MG63 (cell line): ENCODE measurements around the gene CELF6. TPM values are rescaled to one million over a fixed set of nuclear protein-coding genes. Genes with fewer than 3 reads are reported as not detected.

Source experiments
- DNase-seq: peaks from one replicate; pipeline ENCODE4 v3.0.0-alpha.2; 2020
- H3K27me3 ChIP-seq: fragments of 250-450 bp; sonication (Bioruptor Pico); 2 replicates; pipeline ENCODE4 v1.5.1; 2020; ENCODE audit warnings: mild to moderate bottlenecking, moderate library complexity
- H3K36me3 ChIP-seq: fragments of 250-450 bp; sonication (Bioruptor Pico); 2 replicates; pipeline ENCODE4 v1.5.1; 2020; ENCODE audit warnings: mild to moderate bottlenecking, moderate library complexity
- H3K4me3 ChIP-seq: fragments of 250-450 bp; sonication (Bioruptor Pico); 2 replicates; pipeline ENCODE4 v1.5.1; 2020; ENCODE audit warnings: mild to moderate bottlenecking, moderate library complexity
- H3K9me3 ChIP-seq: fragments of 250-450 bp; sonication (Bioruptor Pico); 2 replicates; pipeline ENCODE4 v1.5.1; 2020; ENCODE audit warnings: mild to moderate bottlenecking, moderate library complexity
- total RNA-seq: library from RNA; depleted of rRNA; stranded (reverse); fragments of >200 nt; shearing (Covaris generic); gene quantifications from 2 replicates; pipeline ENCODE4 v1.2.3, GENCODE V29; 2014; ENCODE audit warnings: low replicate concordance; rRNA removed

CELF6 gene
- 1.1 TPM in 1 of 2 replicates, not detected in the other for total RNA-seq

GRCh38 chr15:72319985-72320671 is at the start of gene CELF6:
Gene CELF6, minus strand, starts transcription at chr15:72320157. Its CDS starts 283 bp downstream, at chr15:72319874.
- Histone ChIP-seq H3K27me3 (peaks cover 5% of the 10 kb centered on the region; the same call in 1 of the 2 replicates), H3K9me3 (peaks cover 13% of the 10 kb centered on the region), H3K4me3 (peak within 1 kb of the TSS; percentile 47), H3K36me3 (no peaks in the 10 kb centered on the region)
- DNase-seq: peak; percentile 82

- H3K36me3 ChIP-seq: peaks cover 3% of the 10 kb centered on the region
- H3K9me3 ChIP-seq: no peaks in the 10 kb centered on the region
- no peak overlapping the region for H3K4me3 ChIP-seq
- no peaks in the 10 kb centered on the region for H3K27me3 ChIP-seq
- no peak for DNase-seq
Observed at GRCh38 chr15:72368899-72369298, 48.9 kb upstream of the CELF6 start.

GRCh38 chr15:72368325-72368724 is 48.4 kb upstream of the CELF6 start:
- Histone ChIP-seq H3K4me3 (no peak overlapping the region), H3K9me3 (no peaks in the 10 kb centered on the region), H3K36me3 (peaks cover 3% of the 10 kb centered on the region), H3K27me3 (no peaks in the 10 kb centered on the region)
- DNase-seq: no peak

GRCh38 chr15:72365844-72366243 is 45.9 kb upstream of the CELF6 start:
- H3K9me3 ChIP-seq: no peaks in the 10 kb centered on the region

GRCh38 chr15:72361176-72361575 is 41.2 kb upstream of the CELF6 start:
- no peak for DNase-seq

More at GRCh38 chr15:72365844-72366243, 45.9 kb upstream of the CELF6 start:
- no peak for DNase-seq
- peaks cover 3% of the 10 kb centered on the region for H3K36me3 ChIP-seq
- H3K4me3 ChIP-seq: no peak overlapping the region
- no peaks in the 10 kb centered on the region for H3K27me3 ChIP-seq

GRCh38 chr15:72358650-72359171 is 38.8 kb upstream of the CELF6 start:
- no peaks in the 10 kb centered on the region for H3K9me3 ChIP-seq
- DNase-seq: peak; percentile 90
- H3K27me3 ChIP-seq: no peaks in the 10 kb centered on the region
- no peak overlapping the region for H3K4me3 ChIP-seq
- H3K36me3 ChIP-seq: peaks cover 16% of the 10 kb centered on the region

More at GRCh38 chr15:72361176-72361575, 41.2 kb upstream of the CELF6 start:
- peaks cover 6% of the 10 kb centered on the region for H3K36me3 ChIP-seq
- H3K27me3 ChIP-seq: no peaks in the 10 kb centered on the region
- H3K9me3 ChIP-seq: no peaks in the 10 kb centered on the region
- H3K4me3 ChIP-seq: no peak overlapping the region

GRCh38 chr15:72358121-72358520 is 38.2 kb upstream of the CELF6 start:
- H3K36me3 ChIP-seq: peaks cover 21% of the 10 kb centered on the region
- DNase-seq: no peak
- no peak overlapping the region for H3K4me3 ChIP-seq

GRCh38 chr15:72354496-72354895 is 34.5 kb upstream of the CELF6 start:
- H3K27me3 ChIP-seq: no peaks in the 10 kb centered on the region
- H3K36me3 ChIP-seq: peaks cover 36% of the 10 kb centered on the region
- no peaks in the 10 kb centered on the region for H3K9me3 ChIP-seq
- DNase-seq: no peak
- no peak overlapping the region for H3K4me3 ChIP-seq

More at GRCh38 chr15:72358121-72358520, 38.2 kb upstream of the CELF6 start:
- Histone ChIP-seq H3K27me3 (no peaks in the 10 kb centered on the region), H3K9me3 (no peaks in the 10 kb centered on the region)

GRCh38 chr15:72353266-72353665 is 33.3 kb upstream of the CELF6 start:
- peaks cover 43% of the 10 kb centered on the region for H3K36me3 ChIP-seq
- no peaks in the 10 kb centered on the region for H3K27me3 ChIP-seq
- no peak for DNase-seq
- H3K9me3 ChIP-seq: no peaks in the 10 kb centered on the region
- H3K4me3 ChIP-seq: no peak overlapping the region

GRCh38 chr15:72345806-72346205 is 25.8 kb upstream of the CELF6 start:
- Histone ChIP-seq H3K36me3 (peaks cover 39% of the 10 kb centered on the region), H3K27me3 (no peaks in the 10 kb centered on the region), H3K4me3 (no peak overlapping the region), H3K9me3 (no peaks in the 10 kb centered on the region)
- no peak for DNase-seq

- peaks cover 39% of the 10 kb centered on the region for H3K36me3 ChIP-seq
- no peak for DNase-seq
- H3K4me3 ChIP-seq: no peak overlapping the region
- H3K9me3 ChIP-seq: no peaks in the 10 kb centered on the region
- no peaks in the 10 kb centered on the region for H3K27me3 ChIP-seq
Observed at GRCh38 chr15:72345280-72345679, 25.3 kb upstream of the CELF6 start.

- Histone ChIP-seq H3K9me3 (no peaks in the 10 kb centered on the region), H3K36me3 (peaks cover 39% of the 10 kb centered on the region), H3K4me3 (no peak overlapping the region), H3K27me3 (no peaks in the 10 kb centered on the region)
- no peak for DNase-seq
Observed at GRCh38 chr15:72344602-72345001, 24.6 kb upstream of the CELF6 start.

- DNase-seq: peak; percentile 4
- H3K9me3 ChIP-seq: no peaks in the 10 kb centered on the region
- H3K27me3 ChIP-seq: no peaks in the 10 kb centered on the region
- no peak overlapping the region for H3K4me3 ChIP-seq
- peaks cover 25% of the 10 kb centered on the region for H3K36me3 ChIP-seq
Observed at GRCh38 chr15:72342385-72342784, 22.4 kb upstream of the CELF6 start.

GRCh38 chr15:72341361-72341760 is 21.4 kb upstream of the CELF6 start:
- peak; percentile 30 for DNase-seq
- no peak overlapping the region for H3K4me3 ChIP-seq
- H3K36me3 ChIP-seq: peaks cover 21% of the 10 kb centered on the region
- H3K9me3 ChIP-seq: no peaks in the 10 kb centered on the region
- H3K27me3 ChIP-seq: no peaks in the 10 kb centered on the region

- Histone ChIP-seq H3K4me3 (no peak overlapping the region), H3K9me3 (no peaks in the 10 kb centered on the region), H3K36me3 (peaks cover 12% of the 10 kb centered on the region), H3K27me3 (no peaks in the 10 kb centered on the region)
- DNase-seq: peak; percentile 9
Observed at GRCh38 chr15:72340366-72340765, 20.4 kb upstream of the CELF6 start.

- Histone ChIP-seq H3K9me3 (no peaks in the 10 kb centered on the region), H3K36me3 (peaks cover 9% of the 10 kb centered on the region), H3K27me3 (no peaks in the 10 kb centered on the region), H3K4me3 (no peak overlapping the region)
- DNase-seq: peak; percentile 83
Observed at GRCh38 chr15:72339777-72340177, 19.8 kb upstream of the CELF6 start.

GRCh38 chr15:72338617-72339321 is 18.8 kb upstream of the CELF6 start:
- peak; percentile 37 for DNase-seq
- H3K4me3 ChIP-seq: no peak overlapping the region
- peaks cover 4% of the 10 kb centered on the region for H3K36me3 ChIP-seq
- H3K27me3 ChIP-seq: no peaks in the 10 kb centered on the region
- H3K9me3 ChIP-seq: no peaks in the 10 kb centered on the region
